22Rv1 (cell line): ENCODE results near the gene SLF1.

ENCODE experiments used
- CTCF ChIP-seq: fragments of 450-650 bp; IDR thresholded peaks from 2 replicates; pipeline ENCODE4 v1.5.1; 2017; ENCODE audit warnings: mild to moderate bottlenecking
- ZFX ChIP-seq: fragments of 450-650 bp; IDR thresholded peaks from 2 replicates; pipeline ENCODE4 v1.6.1; 2017; ENCODE audit warnings: antibody characterized with exemption, borderline replicate concordance

- TF ChIP-seq CTCF (no peak), ZFX (no peak)
Measured at GRCh38 chr5:94627191-94627590, 8.7 kb downstream of the SLF1 start.
